ENCODE results near the gene TEP1. TPM values are rescaled to one million over a fixed set of nuclear protein-coding genes. Genes with fewer than 3 reads are reported as not detected.
"Not testable (repeated sequence)": the region's sequence is repeated elsewhere in the genome, so short reads cannot be mapped to it uniquely, and the experiment has no call there.

The TEP1 gene
- total RNA-seq, 1 donor from 2014 or later = 3.3 TPM

- FAIRE-seq = no peak
- no peak for DNase-seq (ENCODE audit: low spot score in 2 of 2)
Measured at GRCh38 chr14:20391505-20391904, 21.8 kb downstream of the TEP1 start.

- no peak for FAIRE-seq
- DNase-seq (ENCODE audit: low spot score in 2 of 2) = no peak
Measured at GRCh38 chr14:20388159-20388558, 25.1 kb downstream of the TEP1 start.

GRCh38 chr14:20387576-20387975 lies 25.7 kb downstream of the TEP1 start:
- FAIRE-seq = no peak

GRCh38 chr14:20386276-20386855 lies 26.9 kb downstream of the TEP1 start:
- DNase-seq (ENCODE audit: low spot score in 2 of 2) (no peak), FAIRE-seq (no peak)

More at GRCh38 chr14:20387576-20387975, 25.7 kb downstream of the TEP1 start:
- no peak for DNase-seq (ENCODE audit: low spot score in 2 of 2)

- no peak for FAIRE-seq
- no peak for DNase-seq (ENCODE audit: low spot score in 2 of 2)
Measured at GRCh38 chr14:20384886-20385285, 28.4 kb downstream of the TEP1 start.

- DNase-seq (ENCODE audit: low spot score in 2 of 2) (no peak), FAIRE-seq (no peak)
Measured at GRCh38 chr14:20384321-20384720, 29.0 kb downstream of the TEP1 start.

GRCh38 chr14:20383636-20384035 lies 29.7 kb downstream of the TEP1 start:
- no peak for DNase-seq (ENCODE audit: low spot score in 2 of 2)
- FAIRE-seq = no peak

GRCh38 chr14:20383032-20383431 lies 30.3 kb downstream of the TEP1 start:
- DNase-seq (ENCODE audit: low spot score in 2 of 2) (no peak), FAIRE-seq (no peak)

GRCh38 chr14:20382526-20382925 lies 30.8 kb downstream of the TEP1 start:
- DNase-seq (ENCODE audit: low spot score in 2 of 2) (no peak), FAIRE-seq (no peak)

- FAIRE-seq (no peak), DNase-seq (ENCODE audit: low spot score in 2 of 2) (no peak)
Measured at GRCh38 chr14:20381341-20381740, 32.0 kb downstream of the TEP1 start.

GRCh38 chr14:20380681-20381080 lies 32.6 kb downstream of the TEP1 start:
- FAIRE-seq (no peak), DNase-seq (ENCODE audit: low spot score in 2 of 2) (no peak)

- FAIRE-seq = no peak
- DNase-seq (ENCODE audit: low spot score in 2 of 2) = no peak
Measured at GRCh38 chr14:20379743-20380142, 33.6 kb downstream of the TEP1 start.

GRCh38 chr14:20377171-20377570 lies 36.1 kb downstream of the TEP1 start:
- FAIRE-seq (no peak), DNase-seq (ENCODE audit: low spot score in 2 of 2) (no peak)

- FAIRE-seq = no peak
- DNase-seq (ENCODE audit: low spot score in 2 of 2) = no peak
Measured at GRCh38 chr14:20376071-20376588, 37.2 kb downstream of the TEP1 start.

- DNase-seq (ENCODE audit: low spot score in 2 of 2) (no peak), FAIRE-seq (no peak)
Measured at GRCh38 chr14:20375471-20375870, 37.8 kb downstream of the TEP1 start.

- FAIRE-seq (no peak), DNase-seq (ENCODE audit: low spot score in 2 of 2) (no peak)
Measured at GRCh38 chr14:20372796-20373195, 40.5 kb downstream of the TEP1 start.

GRCh38 chr14:20365928-20366327 lies 47.4 kb downstream of the TEP1 start:
- DNase-seq (ENCODE audit: low spot score in 2 of 2) = no peak
- no peak for FAIRE-seq

- not testable (repeated sequence) for FAIRE-seq; DNase-seq (ENCODE audit: low spot score in 2 of 2)
Measured at GRCh38 chr14:20358474-20358873, 54.8 kb downstream of the TEP1 start.

- DNase-seq (ENCODE audit: low spot score in 2 of 2) (no peak), FAIRE-seq (no peak)
Measured at GRCh38 chr14:20356422-20356821, 56.9 kb downstream of the TEP1 start.

GRCh38 chr14:20350860-20351259 lies 62.4 kb downstream of the TEP1 start:
- FAIRE-seq = no peak
- DNase-seq (ENCODE audit: low spot score in 2 of 2) = no peak

GRCh38 chr14:20350282-20350681 lies 63.0 kb downstream of the TEP1 start:
- FAIRE-seq (no peak), DNase-seq (ENCODE audit: low spot score in 2 of 2) (no peak)

- FAIRE-seq = no peak
- no peak for DNase-seq (ENCODE audit: low spot score in 2 of 2)
Measured at GRCh38 chr14:20347747-20348146, 65.6 kb downstream of the TEP1 start.

- no peak for FAIRE-seq
- no peak for DNase-seq (ENCODE audit: low spot score in 2 of 2)
Measured at GRCh38 chr14:20346713-20347112, 66.6 kb downstream of the TEP1 start.
